GM19035 (cell line): ENCODE measurements around the gene PI4KA.

Experiments
- ATAC-seq: cut with Tn5 transposase; IDR thresholded peaks from one replicate; pipeline ENCODE4 v1.9.1; 2021; ENCODE audit not compliant: unreplicated experiment

The PI4KA gene

GRCh38 chr22:20818471-20818870 lies 40.1 kb downstream of the PI4KA start:
- ATAC-seq: no peak

GRCh38 chr22:20816559-20816958 lies 42.1 kb downstream of the PI4KA start:
- no peak for ATAC-seq

- ATAC-seq: no peak
These were observed 43.0 kb downstream of the PI4KA start for GRCh38 chr22:20815477-20816050.

- ATAC-seq: no peak
These were observed 44.3 kb downstream of the PI4KA start for GRCh38 chr22:20814221-20814808.

GRCh38 chr22:20813056-20813455 lies 45.6 kb downstream of the PI4KA start:
- ATAC-seq: no peak

GRCh38 chr22:20811971-20812660 lies 46.5 kb downstream of the PI4KA start:
- ATAC-seq: no peak

GRCh38 chr22:20811171-20811570 lies 47.4 kb downstream of the PI4KA start:
- no peak for ATAC-seq

GRCh38 chr22:20810645-20811044 lies 48.0 kb downstream of the PI4KA start:
- no peak for ATAC-seq

GRCh38 chr22:20809538-20810185 lies 48.9 kb downstream of the PI4KA start:
- no peak for ATAC-seq

GRCh38 chr22:20808844-20809243 lies 49.8 kb downstream of the PI4KA start:
- no peak for ATAC-seq

- ATAC-seq: no peak
These were observed 51.3 kb downstream of the PI4KA start for GRCh38 chr22:20807315-20807752.

- no peak for ATAC-seq
These were observed 52.6 kb downstream of the PI4KA start for GRCh38 chr22:20805972-20806471.

GRCh38 chr22:20804650-20805049 lies 54.0 kb downstream of the PI4KA start:
- no peak for ATAC-seq

- no peak for ATAC-seq
These were observed 54.8 kb downstream of the PI4KA start for GRCh38 chr22:20803696-20804324.

GRCh38 chr22:20802922-20803553 lies 55.6 kb downstream of the PI4KA start:
- no peak for ATAC-seq

- no peak for ATAC-seq
These were observed 56.2 kb downstream of the PI4KA start for GRCh38 chr22:20802452-20802851.

GRCh38 chr22:20799449-20799848 lies 59.2 kb downstream of the PI4KA start:
- no peak for ATAC-seq

- no peak for ATAC-seq
These were observed 59.6 kb downstream of the PI4KA start for GRCh38 chr22:20798974-20799373.

- ATAC-seq: no peak
These were observed 60.4 kb downstream of the PI4KA start for GRCh38 chr22:20798218-20798617.

- ATAC-seq: no peak
These were observed 61.9 kb downstream of the PI4KA start for GRCh38 chr22:20796731-20797130.
